ENCODE measurements around the gene BMP2K.

- TF ChIP-seq POLR2A (IDR thresholded peaks at IDR 0.05) (no peak), EP300 (IDR thresholded peaks at IDR 0.05) (no peak)
Observed at GRCh38 chr4:78949735-78950134, 173.6 kb downstream of the BMP2K start.
